Endothelial cell of coronary artery (primary cell): Measurements from ENCODE around the gene DYNLT2B. TPM values are rescaled to one million over a fixed set of nuclear protein-coding genes. Genes with fewer than 3 reads are reported as not detected.

Experiments
- total RNA-seq: library from RNA; depleted of rRNA; stranded (reverse); fragments of >200 nt; gene quantifications from 2 replicates; pipeline ENCODE4 v1.2.3, GENCODE V29; 2014

The DYNLT2B gene
- 9.1 and 12.4 TPM in 2 replicates for total RNA-seq

DNA sequence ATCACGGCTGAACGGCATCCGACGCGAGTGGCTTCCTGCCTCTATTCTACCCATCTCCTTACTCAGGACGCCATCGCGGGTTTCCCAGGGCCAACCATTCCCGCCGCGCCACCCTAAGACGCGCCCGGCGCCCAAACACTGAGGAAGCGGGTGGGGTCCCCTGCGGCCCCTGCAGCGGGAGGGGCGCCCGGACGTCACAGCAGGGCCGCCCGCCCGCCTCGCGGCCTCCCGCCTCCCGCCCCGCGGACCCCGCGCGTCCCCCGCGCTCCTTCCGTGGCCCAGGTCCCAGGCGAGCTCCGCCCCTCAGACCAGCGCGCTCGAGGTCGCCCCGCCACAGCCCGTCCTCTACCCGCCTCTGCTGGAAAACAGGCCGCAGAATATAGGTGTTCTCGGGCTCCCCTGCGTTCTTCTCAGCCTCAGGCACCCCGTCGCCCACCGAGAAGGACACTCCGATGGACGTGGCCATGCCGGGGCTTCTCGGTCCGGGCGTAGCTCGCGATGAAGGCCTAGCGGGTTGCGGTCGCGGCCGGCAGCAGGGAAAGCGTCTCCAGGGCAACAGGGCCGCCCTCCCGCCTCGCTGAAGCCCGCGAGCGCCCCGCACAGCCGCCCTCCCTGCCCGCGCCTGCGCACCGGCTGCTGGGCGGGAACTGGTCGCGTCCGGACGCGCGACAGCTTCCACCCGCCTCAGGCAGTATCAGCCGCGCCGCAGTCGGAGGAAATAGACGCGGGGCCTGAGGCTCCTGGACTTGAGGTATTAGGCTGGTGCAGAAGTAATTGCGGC lies at the start of gene DYNLT2B:
TSS of gene DYNLT2B (minus strand) at position 554 of the 781 bp plus-strand sequence. CDS start at position 466, 88 bp downstream.

DNA sequence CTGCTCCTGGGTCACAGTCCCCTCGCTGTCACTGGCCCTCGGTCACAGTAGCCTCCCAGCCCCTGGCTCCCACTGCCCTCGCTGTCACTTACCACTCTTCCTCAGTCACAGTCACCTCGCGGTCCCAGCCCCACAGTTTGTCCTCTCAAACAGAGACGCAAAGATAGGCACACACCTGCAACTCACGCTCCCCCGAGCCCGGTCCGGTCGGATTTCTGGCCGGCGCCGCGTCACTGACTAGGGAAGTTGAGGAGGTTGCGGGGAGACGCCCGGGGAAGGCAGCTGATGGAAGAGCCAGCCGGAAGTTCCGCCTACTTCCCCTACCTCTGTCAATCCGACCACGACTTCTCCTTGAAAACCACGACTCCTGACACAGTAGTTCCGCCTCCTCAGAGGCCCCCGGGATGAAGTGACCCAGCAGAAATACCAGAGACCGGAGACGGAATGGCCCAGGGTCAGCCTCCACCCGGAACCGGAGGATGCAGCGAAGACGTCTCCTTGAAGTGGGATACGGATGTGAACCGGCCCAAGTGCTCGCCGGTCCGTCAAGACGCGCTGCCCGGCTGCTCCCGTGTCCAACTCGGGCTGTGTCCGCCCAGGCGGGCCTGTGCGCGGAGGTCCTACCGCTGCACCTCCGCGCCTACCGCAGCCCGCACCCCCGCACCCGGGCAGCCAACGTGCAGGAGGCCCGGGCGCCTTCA lies 30.4 kb downstream of the DYNLT2B start, which contains the start of gene PCYT1A:
TSS of gene PCYT1A (minus strand) at position 287 of the 701 bp plus-strand sequence. CDS start 17,195 bp downstream, outside the sequence.

Other genes starting within 250 kb of the DYNLT2B start
- gene TFRC, start 236.2 kb downstream of the DYNLT2B start, total RNA-seq = 224 and 228 TPM in 2 replicates
- not detected in 2 replicates for gene ZDHHC19, start 106.8 kb downstream of the DYNLT2B start, total RNA-seq
- gene SLC51A, start 101.7 kb downstream of the DYNLT2B start, total RNA-seq = not detected in 2 replicates
- 102 and 108 TPM in 2 replicates for gene PCYT1A, start 30.5 kb downstream of the DYNLT2B start, total RNA-seq
- under 0.01 TPM in 1 of 2 replicates, not detected in the other for gene TM4SF19, start 20.1 kb upstream of the DYNLT2B start, total RNA-seq
- gene UBXN7, start 114.2 kb upstream of the DYNLT2B start, total RNA-seq = 15.6 and 20.8 TPM in 2 replicates
- gene RNF168, start 185.5 kb upstream of the DYNLT2B start, total RNA-seq = 21.6 and 24.6 TPM in 2 replicates
- gene SMCO1, start 197.1 kb upstream of the DYNLT2B start, total RNA-seq = not detected in 2 replicates